ENCODE measurements around the gene HPCAL1.

- TF ChIP-seq POLR2AphosphoS5 (IDR thresholded peaks at IDR 0.05) (no peak), CTCF (IDR thresholded peaks at IDR 0.05; ENCODE audit: poor library complexity, severe bottlenecking) (no peak), EP300 (conservative IDR thresholded peaks at IDR 0.05; ENCODE audit: poor library complexity, severe bottlenecking) (no peak), RAD21 (conservative IDR thresholded peaks at IDR 0.05) (no peak), TAF1 (IDR thresholded peaks at IDR 0.05; ENCODE audit: low read depth) (no peak), EZH2 (IDR thresholded peaks at IDR 0.05; ENCODE audit: borderline replicate concordance, insufficient read depth, low read length, poor library complexity, severe bottlenecking) (no peak), REST (IDR thresholded peaks at IDR 0.05; ENCODE audit: borderline replicate concordance) (no peak), MXI1 (conservative IDR thresholded peaks at IDR 0.05; ENCODE audit: poor library complexity, severe bottlenecking) (no peak)
These were observed 75.0 kb downstream of the HPCAL1 start for GRCh38 chr2:10377747-10378085.
